Liver (tissue), 9 donors: ENCODE measurements around the gene TNFAIP3. TPM values are rescaled to one million over a fixed set of nuclear protein-coding genes. Genes with fewer than 3 reads are reported as not detected.

Experiments
- DNase-seq: peaks from one replicate; pipeline ENCODE4 v3.0.0-alpha.2; 2017; ENCODE audit warnings: low spot score
- H3K27ac ChIP-seq, 2 donors: one replicate each; pipeline ENCODE4 v1.7.0; 2013; ENCODE audit warnings: inconsistent platforms in 2 of 2, low read length in 2 of 2, control low read depth in 1 of 2, low read depth in 1 of 2, mild to moderate bottlenecking in 1 of 2
- H3K27me3 ChIP-seq, 4 donors: one replicate each; pipeline versions ENCODE4 v1.6.1 to v1.7.0; 2013; ENCODE audit warnings: low read length in 3 of 4, inconsistent platforms in 1 of 4, mild to moderate bottlenecking in 1 of 4, moderate library complexity in 1 of 4; ENCODE audit not compliant: control insufficient read depth in 4 of 4, insufficient read depth in 4 of 4
- H3K36me3 ChIP-seq, 4 donors: one replicate each; pipeline versions ENCODE4 v1.6.1 to v1.7.0; 2013; ENCODE audit warnings: low read length in 3 of 4, mild to moderate bottlenecking in 3 of 4, low read depth in 1 of 4, moderate library complexity in 1 of 4; ENCODE audit not compliant: control insufficient read depth in 4 of 4, insufficient read depth in 3 of 4
- H3K4me1 ChIP-seq, 4 donors: one replicate each; pipeline versions ENCODE4 v1.6.1 to v1.7.0; 2013; ENCODE audit warnings: low read length in 3 of 4, mild to moderate bottlenecking in 3 of 4, moderate library complexity in 1 of 4; ENCODE audit not compliant: control insufficient read depth in 4 of 4, insufficient read depth in 4 of 4
- H3K4me3 ChIP-seq, 3 donors: one replicate each; pipeline versions ENCODE4 v1.6.1 to v1.7.0; 2013; ENCODE audit warnings: low read length in 3 of 3, control low read depth in 1 of 3, low read depth in 1 of 3, mild to moderate bottlenecking in 1 of 3
- H3K9ac ChIP-seq, 2 donors: one replicate each; pipeline ENCODE4 v1.7.0; 2013; ENCODE audit warnings: low read length in 2 of 2, mild to moderate bottlenecking in 2 of 2, moderate library complexity in 2 of 2, control low read depth in 1 of 2, low read depth in 1 of 2
- H3K9me3 ChIP-seq, 4 donors: one replicate each; pipeline versions ENCODE4 v1.6.1 to v1.7.0; 2013; ENCODE audit warnings: low read length in 3 of 4; ENCODE audit not compliant: control insufficient read depth in 4 of 4
- EGR1 ChIP-seq, 2 donors: IDR thresholded peaks; 2 replicates each; pipeline ENCODE4 v1.6.1; 2016 to 2018; ENCODE audit warnings: antibody characterized with exemption in 2 of 2, low read depth in 2 of 2
- FOXA1 ChIP-seq: IDR thresholded peaks from 2 replicates; pipeline ENCODE4 v1.6.1; 2016; ENCODE audit warnings: antibody characterized with exemption
- FOXA2 ChIP-seq: IDR thresholded peaks from 2 replicates; pipeline ENCODE4 v1.6.1; 2016; ENCODE audit warnings: antibody characterized with exemption
- GABPA ChIP-seq, 2 donors: IDR thresholded peaks in 1 of 2; conservative IDR thresholded peaks in 1 of 2; 2 replicates each; pipeline ENCODE4 v1.6.1; 2016; ENCODE audit warnings: antibody characterized with exemption in 2 of 2, mild to moderate bottlenecking in 1 of 2, moderate library complexity in 1 of 2
- HNF4A ChIP-seq, 2 donors: conservative IDR thresholded peaks; 2 replicates each; pipeline ENCODE4 v1.6.1; 2016; ENCODE audit warnings: antibody characterized with exemption in 2 of 2, mild to moderate bottlenecking in 2 of 2
- JUND ChIP-seq, 2 donors: IDR thresholded peaks; 2 replicates each; pipeline ENCODE4 v1.6.1; 2016; ENCODE audit warnings: antibody characterized with exemption in 2 of 2
- NR2F2 ChIP-seq: IDR thresholded peaks from 2 replicates; pipeline ENCODE4 v1.6.1; 2016; ENCODE audit warnings: antibody characterized with exemption
- RAD21 ChIP-seq, 2 donors: IDR thresholded peaks; 2 replicates each; pipeline ENCODE4 v1.6.1; 2016; ENCODE audit warnings: antibody characterized with exemption in 2 of 2, mild to moderate bottlenecking in 2 of 2
- RXRA ChIP-seq, 2 donors: IDR thresholded peaks; 2 replicates each; pipeline ENCODE4 v1.6.1; 2017 to 2018; ENCODE audit warnings: antibody characterized with exemption in 2 of 2, mild to moderate bottlenecking in 1 of 2
- SP1 ChIP-seq: IDR thresholded peaks from 2 replicates; pipeline ENCODE4 v1.6.1; 2018; ENCODE audit warnings: antibody characterized with exemption, mild to moderate bottlenecking
- TAF1 ChIP-seq: conservative IDR thresholded peaks from 2 replicates; pipeline ENCODE4 v1.6.1; 2016; ENCODE audit warnings: antibody characterized with exemption, mild to moderate bottlenecking
- YY1 ChIP-seq: IDR thresholded peaks from 2 replicates; pipeline ENCODE4 v1.6.1; 2016; ENCODE audit warnings: antibody characterized with exemption, mild to moderate bottlenecking
- WGBS: extraction: QIAGEN DNeasy Blood & Tissue Kit; methylation state at CpG from one replicate; pipeline ENCODE4 v1.1.7; 2013; 5-methylcytosine and 5-hydroxymethylcytosine counted together
- polyA plus RNA-seq, 2 donors: library from polyadenylated mRNA; stranded (reverse) in 1 of 2; unstranded in 1 of 2; fragments of 200-250 nt in 1 of 2; fragments of >200 nt in 1 of 2; fragmentation: Nextera tagmentation in 1 of 2; extraction: Ambion mirVana in 1 of 2; gene quantifications; one replicate each; pipeline versions ENCODE4 v1.2.1 to v1.2.3, GENCODE V29; 2013 to 2015
- total RNA-seq, 2 donors: library from RNA; depleted of rRNA; stranded (reverse); fragments of >200 nt; gene quantifications; one replicate each; pipeline ENCODE4 v1.2.3, GENCODE V29; 2014
- TF ChIP-seq, protein P1 (sequence below): IDR thresholded peaks from 2 replicates; pipeline ENCODE4 v1.6.1; 2016; ENCODE audit warnings: antibody characterized with exemption, mild to moderate bottlenecking
- TF ChIP-seq, protein P2 (sequence below): IDR thresholded peaks from 2 replicates; pipeline ENCODE4 v1.6.1; 2016; ENCODE audit warnings: antibody characterized with exemption
- TF ChIP-seq, protein P3 (sequence below): IDR thresholded peaks from 2 replicates; pipeline ENCODE4 v1.6.1; 2016; ENCODE audit warnings: antibody characterized with exemption
- TF ChIP-seq, protein P4 (sequence below): fragments of 150-350 bp; IDR thresholded peaks from 2 replicates; pipeline ENCODE4 v1.5.1; 2017; ENCODE audit warnings: improper control_type of control experiment, low read depth, low read length; ENCODE audit not compliant: missing input control
- donor health status: healthy.
- donor health status: healthy.
- donor health status: healthy.
- donor health status: healthy.
- donor health status: healthy.

TNFAIP3 gene
- total and polyA plus RNA-seq, 4 donors, result 4.5 to 8.0 (median 6.7) TPM

DNA sequence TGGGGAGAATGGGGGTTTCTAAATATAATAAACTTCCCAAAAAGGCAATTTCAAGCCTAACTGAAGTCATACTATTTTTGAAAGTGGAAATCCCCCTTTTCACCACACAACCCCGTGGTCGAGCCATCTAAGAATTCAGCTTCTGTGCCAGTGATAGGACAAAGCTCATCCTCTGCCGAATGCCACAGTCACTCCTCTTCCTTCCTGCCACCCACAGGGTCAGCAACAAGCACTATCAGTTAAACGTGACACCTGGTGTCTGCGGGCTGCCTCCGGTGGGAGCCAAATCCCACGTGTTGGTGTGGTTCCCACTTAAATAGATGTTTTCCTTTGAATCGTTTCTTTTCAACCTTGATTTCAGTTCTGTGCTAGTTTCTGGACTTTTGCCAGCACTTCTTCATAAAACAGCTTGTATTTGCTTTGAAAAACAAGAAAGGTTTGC, 60.7 kb downstream of the TNFAIP3 start:
- 38% methylated on average over 8 of the region's 8 CpGs for WGBS
- Histone ChIP-seq H3K27ac (no peak overlapping the region), H3K9ac (no peak overlapping the region), H3K36me3 (no peaks in the 10 kb centered on the region), H3K27me3 (no peaks in the 10 kb centered on the region), H3K4me3 (no peak overlapping the region), H3K9me3 (no peaks in the 10 kb centered on the region), H3K4me1 (peaks cover 0 to 5% (median 2%) of the 10 kb centered on the region in 4 donors)
- TF ChIP-seq HNF4A (conservative IDR thresholded peaks at IDR 0.05), result no peak
- no peak for DNase-seq

DNA sequence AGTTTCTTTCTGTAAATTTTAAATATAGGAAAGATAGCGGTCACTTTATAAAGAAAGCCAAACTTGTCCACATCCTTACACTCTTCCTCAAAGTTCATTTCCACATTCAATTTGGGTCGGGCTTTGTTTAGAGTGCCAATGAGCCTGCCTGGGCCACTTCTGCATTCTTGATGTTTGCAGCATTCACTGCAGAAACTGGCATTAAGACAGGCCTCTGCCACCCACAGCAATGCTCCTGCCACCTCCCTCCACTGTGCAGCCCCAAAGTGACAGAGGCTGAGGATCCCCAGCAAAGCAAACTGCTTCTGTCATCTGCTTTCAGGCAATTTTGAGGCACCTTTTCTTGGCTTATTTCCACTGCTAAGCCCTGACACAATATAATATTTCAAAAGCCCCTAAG, 61.2 kb downstream of the TNFAIP3 start:
- no peak for TF ChIP-seq TAF1
- TF ChIP-seq HNF4A (conservative IDR thresholded peaks at IDR 0.05), result no peak
- TF ChIP-seq SP1, result no peak
- TF ChIP-seq FOXA2, result no peak
- no peak for TF ChIP-seq GABPA (IDR thresholded peaks at IDR 0.05 in 1 of 2, conservative IDR thresholded peaks at IDR 0.05 in 1 of 2)
- TF ChIP-seq, protein P1, sequence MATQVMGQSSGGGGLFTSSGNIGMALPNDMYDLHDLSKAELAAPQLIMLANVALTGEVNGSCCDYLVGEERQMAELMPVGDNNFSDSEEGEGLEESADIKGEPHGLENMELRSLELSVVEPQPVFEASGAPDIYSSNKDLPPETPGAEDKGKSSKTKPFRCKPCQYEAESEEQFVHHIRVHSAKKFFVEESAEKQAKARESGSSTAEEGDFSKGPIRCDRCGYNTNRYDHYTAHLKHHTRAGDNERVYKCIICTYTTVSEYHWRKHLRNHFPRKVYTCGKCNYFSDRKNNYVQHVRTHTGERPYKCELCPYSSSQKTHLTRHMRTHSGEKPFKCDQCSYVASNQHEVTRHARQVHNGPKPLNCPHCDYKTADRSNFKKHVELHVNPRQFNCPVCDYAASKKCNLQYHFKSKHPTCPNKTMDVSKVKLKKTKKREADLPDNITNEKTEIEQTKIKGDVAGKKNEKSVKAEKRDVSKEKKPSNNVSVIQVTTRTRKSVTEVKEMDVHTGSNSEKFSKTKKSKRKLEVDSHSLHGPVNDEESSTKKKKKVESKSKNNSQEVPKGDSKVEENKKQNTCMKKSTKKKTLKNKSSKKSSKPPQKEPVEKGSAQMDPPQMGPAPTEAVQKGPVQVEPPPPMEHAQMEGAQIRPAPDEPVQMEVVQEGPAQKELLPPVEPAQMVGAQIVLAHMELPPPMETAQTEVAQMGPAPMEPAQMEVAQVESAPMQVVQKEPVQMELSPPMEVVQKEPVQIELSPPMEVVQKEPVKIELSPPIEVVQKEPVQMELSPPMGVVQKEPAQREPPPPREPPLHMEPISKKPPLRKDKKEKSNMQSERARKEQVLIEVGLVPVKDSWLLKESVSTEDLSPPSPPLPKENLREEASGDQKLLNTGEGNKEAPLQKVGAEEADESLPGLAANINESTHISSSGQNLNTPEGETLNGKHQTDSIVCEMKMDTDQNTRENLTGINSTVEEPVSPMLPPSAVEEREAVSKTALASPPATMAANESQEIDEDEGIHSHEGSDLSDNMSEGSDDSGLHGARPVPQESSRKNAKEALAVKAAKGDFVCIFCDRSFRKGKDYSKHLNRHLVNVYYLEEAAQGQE, result no peak
- H3K4me3 ChIP-seq, result no peak overlapping the region
- H3K9ac ChIP-seq, result no peak overlapping the region

DNA sequence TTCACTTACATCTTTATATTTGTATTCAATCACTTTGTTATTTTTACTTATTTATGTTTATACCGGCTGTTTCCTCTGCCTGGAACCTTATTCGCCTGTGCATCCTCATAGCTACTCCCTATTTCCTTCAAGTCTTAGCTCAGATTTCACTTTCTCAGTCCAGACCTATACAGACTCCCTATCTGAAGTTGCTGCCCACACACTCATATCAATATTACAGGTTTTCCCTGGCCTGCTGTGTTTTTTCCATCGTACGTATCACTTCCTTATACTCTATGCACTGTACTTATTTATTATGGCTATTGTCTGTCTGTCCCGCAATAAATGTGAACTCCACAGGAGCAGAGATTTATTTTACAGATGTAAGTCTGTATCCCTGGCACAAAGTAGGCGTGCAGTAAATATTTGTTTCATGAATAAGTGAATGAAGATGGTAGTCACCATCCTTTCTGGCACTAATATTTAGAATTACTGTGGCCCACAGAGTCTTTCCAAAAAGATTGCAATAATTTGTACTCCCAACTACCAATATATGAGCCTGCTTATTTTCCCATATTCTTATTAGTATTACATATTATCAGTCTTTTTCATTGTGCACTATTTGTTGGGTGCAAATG, 64.9 kb downstream of the TNFAIP3 start:
- H3K9ac ChIP-seq, result no peak overlapping the region
- no peak overlapping the region for H3K4me3 ChIP-seq
- no peak overlapping the region for H3K27ac ChIP-seq
- H3K36me3 ChIP-seq, result no peaks in the 10 kb centered on the region
- 86% methylated on average over 6 of the region's 6 CpGs for WGBS
- no peaks in the 10 kb centered on the region for H3K27me3 ChIP-seq
- H3K4me1 ChIP-seq, result peaks cover 0 to 5% (median 2%) of the 10 kb centered on the region in 4 donors
- DNase-seq, result no peak
- H3K9me3 ChIP-seq, result no peaks in the 10 kb centered on the region
- TF ChIP-seq JUND (IDR thresholded peaks at IDR 0.05) (no peak), EGR1 (IDR thresholded peaks at IDR 0.05; ENCODE audit: low read depth in 2 of 2) (no peak), YY1 (no peak), FOXA1 (no peak), NR2F2 (no peak), HNF4A (conservative IDR thresholded peaks at IDR 0.05) (no peak), GABPA (IDR thresholded peaks at IDR 0.05 in 1 of 2, conservative IDR thresholded peaks at IDR 0.05 in 1 of 2) (no peak), SP1 (no peak), RAD21 (IDR thresholded peaks at IDR 0.05) (no peak), TAF1 (no peak), FOXA2 (no peak), RXRA (IDR thresholded peaks at IDR 0.05) (no peak)
- TF ChIP-seq, protein P1, result no peak
- TF ChIP-seq, protein P2, sequence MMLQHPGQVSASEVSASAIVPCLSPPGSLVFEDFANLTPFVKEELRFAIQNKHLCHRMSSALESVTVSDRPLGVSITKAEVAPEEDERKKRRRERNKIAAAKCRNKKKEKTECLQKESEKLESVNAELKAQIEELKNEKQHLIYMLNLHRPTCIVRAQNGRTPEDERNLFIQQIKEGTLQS, result no peak
- TF ChIP-seq, protein P3, sequence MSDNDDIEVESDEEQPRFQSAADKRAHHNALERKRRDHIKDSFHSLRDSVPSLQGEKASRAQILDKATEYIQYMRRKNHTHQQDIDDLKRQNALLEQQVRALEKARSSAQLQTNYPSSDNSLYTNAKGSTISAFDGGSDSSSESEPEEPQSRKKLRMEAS, result no peak
- TF ChIP-seq, protein P4, sequence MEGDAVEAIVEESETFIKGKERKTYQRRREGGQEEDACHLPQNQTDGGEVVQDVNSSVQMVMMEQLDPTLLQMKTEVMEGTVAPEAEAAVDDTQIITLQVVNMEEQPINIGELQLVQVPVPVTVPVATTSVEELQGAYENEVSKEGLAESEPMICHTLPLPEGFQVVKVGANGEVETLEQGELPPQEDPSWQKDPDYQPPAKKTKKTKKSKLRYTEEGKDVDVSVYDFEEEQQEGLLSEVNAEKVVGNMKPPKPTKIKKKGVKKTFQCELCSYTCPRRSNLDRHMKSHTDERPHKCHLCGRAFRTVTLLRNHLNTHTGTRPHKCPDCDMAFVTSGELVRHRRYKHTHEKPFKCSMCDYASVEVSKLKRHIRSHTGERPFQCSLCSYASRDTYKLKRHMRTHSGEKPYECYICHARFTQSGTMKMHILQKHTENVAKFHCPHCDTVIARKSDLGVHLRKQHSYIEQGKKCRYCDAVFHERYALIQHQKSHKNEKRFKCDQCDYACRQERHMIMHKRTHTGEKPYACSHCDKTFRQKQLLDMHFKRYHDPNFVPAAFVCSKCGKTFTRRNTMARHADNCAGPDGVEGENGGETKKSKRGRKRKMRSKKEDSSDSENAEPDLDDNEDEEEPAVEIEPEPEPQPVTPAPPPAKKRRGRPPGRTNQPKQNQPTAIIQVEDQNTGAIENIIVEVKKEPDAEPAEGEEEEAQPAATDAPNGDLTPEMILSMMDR, result no peak

More for the DNA sequence above, 61.2 kb downstream of the TNFAIP3 start:
- peaks cover 0 to 5% (median 2%) of the 10 kb centered on the region in 4 donors for H3K4me1 ChIP-seq
- H3K36me3 ChIP-seq, result no peaks in the 10 kb centered on the region
- H3K9me3 ChIP-seq, result no peaks in the 10 kb centered on the region
- no peak for DNase-seq
- 73% methylated on average over 2 of the region's 2 CpGs for WGBS
- no peak overlapping the region for H3K27ac ChIP-seq
- no peaks in the 10 kb centered on the region for H3K27me3 ChIP-seq
